Gastrocnemius medialis (tissue), 4 donors: Measurements from ENCODE around the gene WEE2.

ENCODE experiments used
- CTCF ChIP-seq, 5 experiments: fragments of 450-650 bp in 3 of 5; fragments of 200-600 bp in 2 of 5; sonication (generic) in 2 of 5; IDR thresholded peaks in 4 of 5; conservative IDR thresholded peaks in 1 of 5; 1 replicate in 4 of 5; 2 replicates in 1 of 5; pipeline ENCODE4 v1.5.1; 2016 to 2019; ENCODE audit warnings: antibody characterized with exemption in 5 of 5, mild to moderate bottlenecking in 3 of 5, moderate library complexity in 3 of 5
- POLR2A ChIP-seq, 2 donors: fragments of 450-650 bp; IDR thresholded peaks; one replicate each; pipeline ENCODE4 v1.6.1; 2017; ENCODE audit warnings: antibody characterized with exemption in 2 of 2, mild to moderate bottlenecking in 2 of 2, moderate library complexity in 2 of 2

- no peak for TF ChIP-seq CTCF (IDR thresholded peaks at IDR 0.05 in 4 of 5, conservative IDR thresholded peaks at IDR 0.05 in 1 of 5)
- TF ChIP-seq POLR2A (IDR thresholded peaks at IDR 0.05), result no peak
Measured at GRCh38 chr7:141675436-141676215, 32.5 kb upstream of the WEE2 start.
